HepG2 (cell line): ENCODE data around the gene CEACAM16. TPM values are rescaled to one million over a fixed set of nuclear protein-coding genes. Genes with fewer than 3 reads are reported as not detected.

Experiments used
- CEBPG ChIP-seq: IDR thresholded peaks from 2 replicates; pipeline ENCODE4 v1.6.1; 2016
- CREM ChIP-seq, 2 experiments: sonication (generic) in 1 of 2; formaldehyde crosslinking in 1 of 2; IDR thresholded peaks; 2 replicates each; pipeline versions ENCODE4 v1.4.0 to v1.6.1; 2016 to 2020; ENCODE audit warnings: antibody characterized with exemption in 1 of 2, mild to moderate bottlenecking in 1 of 2, missing genetic modification reagents in 1 of 2
- DPF2 ChIP-seq: sonication (generic); formaldehyde crosslinking; IDR thresholded peaks from 2 replicates; pipeline ENCODE4 v1.4.0; 2020; ENCODE audit warnings: mild to moderate bottlenecking, low read depth, missing genetic modification reagents, borderline replicate concordance
- FOXJ3 ChIP-seq: sonication (generic); formaldehyde crosslinking; IDR thresholded peaks from 2 replicates; pipeline ENCODE4 v1.4.0; 2020; ENCODE audit warnings: missing genetic modification reagents, mild to moderate bottlenecking, borderline replicate concordance
- HMGXB4 ChIP-seq, 2 experiments: sonication (generic) in 1 of 2; formaldehyde crosslinking in 1 of 2; IDR thresholded peaks; 2 replicates each; pipeline versions ENCODE4 v1.4.0 to v1.6.1; 2018 to 2020; ENCODE audit warnings: missing genetic modification reagents in 2 of 2, borderline replicate concordance in 1 of 2, low read depth in 1 of 2, mild to moderate bottlenecking in 1 of 2, missing biosample characterization in 1 of 2
- HNF4G ChIP-seq, 2 experiments: sonication (generic) in 1 of 2; formaldehyde crosslinking in 1 of 2; IDR thresholded peaks; 2 replicates each; pipeline versions ENCODE4 v1.4.0 to v1.6.1; 2011 to 2020; ENCODE audit warnings: borderline replicate concordance in 2 of 2, low read depth in 2 of 2, mild to moderate bottlenecking in 2 of 2, low read length in 1 of 2, missing genetic modification reagents in 1 of 2, moderate library complexity in 1 of 2
- IKZF1 ChIP-seq: fragments of 450-650 bp; IDR thresholded peaks from 2 replicates; pipeline ENCODE4 v1.7.1; 2016
- MEIS2 ChIP-seq: sonication (generic); formaldehyde crosslinking; IDR thresholded peaks from 2 replicates; pipeline ENCODE4 v1.9.0; 2021; ENCODE audit warnings: mild to moderate bottlenecking, missing genetic modification reagents
- MXD3 ChIP-seq: IDR thresholded peaks from 2 replicates; pipeline ENCODE4 v1.6.1; 2016; ENCODE audit warnings: mild to moderate bottlenecking, missing biosample characterization, missing genetic modification reagents
- NCOA2 ChIP-seq: sonication (generic); formaldehyde crosslinking; IDR thresholded peaks from 2 replicates; pipeline ENCODE4 v1.8.0; 2022; ENCODE audit warnings: inconsistent platforms
- ONECUT2 ChIP-seq: sonication (generic); formaldehyde crosslinking; IDR thresholded peaks from 2 replicates; pipeline ENCODE4 v1.4.0; 2020; ENCODE audit warnings: missing genetic modification reagents
- RBFOX2 ChIP-seq: fragments of 200-400 bp; formaldehyde crosslinking; IDR thresholded peaks from 2 replicates; pipeline ENCODE4 v1.6.1; 2017; ENCODE audit warnings: low read depth, mild to moderate bottlenecking, low read length
- SALL1 ChIP-seq: sonication (generic); formaldehyde crosslinking; IDR thresholded peaks from 2 replicates; pipeline ENCODE4 v1.8.0; 2022; ENCODE audit warnings: mild to moderate bottlenecking, missing genetic modification reagents
- SMAD1 ChIP-seq: sonication (generic); formaldehyde crosslinking; IDR thresholded peaks from 2 replicates; pipeline ENCODE4 v1.4.0; 2020; ENCODE audit warnings: missing genetic modification reagents, low read depth, mild to moderate bottlenecking, borderline replicate concordance
- SP140L ChIP-seq: sonication (generic); formaldehyde crosslinking; IDR thresholded peaks from 2 replicates; pipeline ENCODE4 v1.4.0; 2020; ENCODE audit warnings: missing genetic modification reagents, borderline replicate concordance
- TFE3 ChIP-seq: IDR thresholded peaks from 2 replicates; pipeline ENCODE4 v1.6.1; 2016
- ZC3H4 ChIP-seq: sonication (generic); formaldehyde crosslinking; IDR thresholded peaks from 2 replicates; pipeline ENCODE4 v1.4.0; 2020; ENCODE audit warnings: missing genetic modification reagents, borderline replicate concordance
- ZNF276 ChIP-seq: sonication (generic); formaldehyde crosslinking; IDR thresholded peaks from 2 replicates; pipeline ENCODE4 v1.4.0; 2020; ENCODE audit warnings: mild to moderate bottlenecking, low read depth, missing genetic modification reagents
- ZNF331 ChIP-seq: sonication (generic); formaldehyde crosslinking; IDR thresholded peaks from 2 replicates; pipeline ENCODE4 v1.4.0; 2020; ENCODE audit warnings: missing genetic modification reagents
- ZNF337 ChIP-seq: sonication (generic); formaldehyde crosslinking; IDR thresholded peaks from 2 replicates; pipeline ENCODE4 v1.5.1; 2020; ENCODE audit warnings: missing genetic modification reagents, low read depth, mild to moderate bottlenecking, borderline replicate concordance
- ZNF530 ChIP-seq: sonication (generic); formaldehyde crosslinking; IDR thresholded peaks from 2 replicates; pipeline ENCODE4 v1.5.0; 2020; ENCODE audit warnings: low read depth, mild to moderate bottlenecking, missing genetic modification reagents
- ZNF580 ChIP-seq: IDR thresholded peaks from 2 replicates; pipeline ENCODE4 v1.6.1; 2016; ENCODE audit warnings: low read depth, borderline replicate concordance
- ZNF773 ChIP-seq: sonication (generic); formaldehyde crosslinking; IDR thresholded peaks from 2 replicates; pipeline ENCODE4 v1.4.0; 2020; ENCODE audit warnings: missing genetic modification reagents, borderline replicate concordance
- ZNF781 ChIP-seq: sonication (generic); formaldehyde crosslinking; IDR thresholded peaks from 2 replicates; pipeline ENCODE4 v1.5.1; 2020; ENCODE audit warnings: borderline replicate concordance, mild to moderate bottlenecking, missing genetic modification reagents; ENCODE audit errors: not compliant biosample characterization
- polyA plus RNA-seq, 8 experiments: library from polyadenylated mRNA; depleted of rRNA in 3 of 8; stranded (reverse) in 7 of 8; unstranded in 1 of 8; fragments of >200 nt; fragmentation: Illumina TruSeq in 4 of 8; extraction: Trizol in 4 of 8; gene quantifications; 2 replicates each; pipeline versions ENCODE4 v1.2.1 to v1.2.3, GENCODE V29; 2011 to 2016; ENCODE audit warnings: low read depth in 4 of 8, missing spikeins in 1 of 8, mixed read lengths in 1 of 8; ENCODE audit not compliant: insufficient read depth in 1 of 8
- total RNA-seq, 5 experiments: library from RNA; depleted of rRNA; stranded (reverse); fragments of >200 nt; fragmentation: Illumina TruSeq; extraction: Trizol; gene quantifications; 2 replicates each; pipeline ENCODE4 v1.2.3, GENCODE V29; 2016; ENCODE audit warnings: low read depth in 1 of 5

Gene CEACAM16
- total and polyA plus RNA-seq, 2 of the 13 experiments (the other 11 are each of a cell fraction or from before 2014, with no cell fraction given) = not detected

GRCh38 chr19:44725251-44725650 lies 26.3 kb downstream of the CEACAM16 start (continued):
- peak; percentile 41; the same call in 1 of the 2 replicates for TF ChIP-seq TFE3 (CRISPR knock-in tag)
- TF ChIP-seq IKZF1 = no peak
- peak; percentile 43; the same call in 1 of the 2 replicates for TF ChIP-seq ZNF331
- no peak for TF ChIP-seq FOXJ3 (CRISPR knock-in tag)
- TF ChIP-seq MXD3 (CRISPR knock-in tag) = no peak; the same call in 1 of the 2 replicates
- TF ChIP-seq ZNF530 (CRISPR knock-in tag) = no peak
- TF ChIP-seq HNF4G (IDR thresholded peaks at IDR 0.05; ENCODE audit: borderline replicate concordance, low read depth, low read length) = peak; percentile 92
- peak; percentile 91 for TF ChIP-seq HNF4G (CRISPR knock-in tag; IDR thresholded peaks at IDR 0.05; ENCODE audit: borderline replicate concordance, low read depth)
- peak; percentile 68; the same call in 1 of the 2 replicates for TF ChIP-seq DPF2
- TF ChIP-seq SP140L (CRISPR knock-in tag) = no peak
- TF ChIP-seq RBFOX2 = peak; percentile 50; the same call in 1 of the 2 replicates
- no peak for TF ChIP-seq ZNF773
- TF ChIP-seq NCOA2 (CRISPR knock-in tag) = peak; percentile 61; the same call in 1 of the 2 replicates
- no peak for TF ChIP-seq CEBPG
- TF ChIP-seq CREM (IDR thresholded peaks at IDR 0.05) = no peak
- no peak for TF ChIP-seq CREM (CRISPR knock-in tag; IDR thresholded peaks at IDR 0.05)
- TF ChIP-seq ZNF337 (CRISPR knock-in tag) = no peak
- no peak for TF ChIP-seq ONECUT2 (CRISPR knock-in tag)
- TF ChIP-seq HMGXB4 (CRISPR knock-in tag; IDR thresholded peaks at IDR 0.05; ENCODE audit: borderline replicate concordance in 1 of 2, low read depth in 1 of 2) = 0 out of 4 replicates have a peak, but pooled peaks of 1 of the 2 experiments have one; percentile 27
- TF ChIP-seq ZNF781 (CRISPR knock-in tag) = no peak
- TF ChIP-seq ZNF276 (CRISPR knock-in tag) = no peak
- peak; percentile 41; the same call in 1 of the 2 replicates for TF ChIP-seq ZNF580 (CRISPR knock-in tag)
- TF ChIP-seq ZC3H4 = no peak
- no peak for TF ChIP-seq SMAD1 (CRISPR knock-in tag)
- TF ChIP-seq SALL1 (CRISPR knock-in tag) = peak; percentile 75
- TF ChIP-seq MEIS2 = peak; percentile 32; the same call in 1 of the 2 replicates
